Psoas muscle (tissue), 8 donors: ENCODE results near the gene SSBP4. TPM values are rescaled to one million over a fixed set of nuclear protein-coding genes. Genes with fewer than 3 reads are reported as not detected.

Experiments
- ATAC-seq, 4 donors: fragments of 200-7000 bp; cut with Tn5 transposase; one replicate each; pipeline ENCODE4 v1.9.1; 2020; ENCODE audit warnings: moderate library complexity in 3 of 4, mild to moderate bottlenecking in 2 of 4
- DNase-seq, 2 donors: peaks; one replicate each; pipeline ENCODE4 v3.0.0-alpha.2; 2020
- H3K27ac ChIP-seq: fragments of 200-600 bp; one replicate; pipeline ENCODE4 v1.8.0; 2022
- H3K27me3 ChIP-seq, 3 donors: fragments of 200-600 bp in 1 of 3; one replicate each; pipeline versions ENCODE4 v1.6.1 to v1.8.0; 2013 to 2022; ENCODE audit warnings: low read length in 2 of 3, mild to moderate bottlenecking in 2 of 3, moderate library complexity in 1 of 3; ENCODE audit not compliant: insufficient read depth in 3 of 3
- H3K36me3 ChIP-seq, 2 donors: fragments of 200-600 bp in 1 of 2; one replicate each; pipeline versions ENCODE4 v1.6.1 to v1.8.0; 2013 to 2022; ENCODE audit warnings: low read depth in 1 of 2, mild to moderate bottlenecking in 1 of 2, moderate library complexity in 1 of 2; ENCODE audit not compliant: insufficient read depth in 1 of 2
- H3K4me1 ChIP-seq: fragments of 200-600 bp; one replicate; pipeline ENCODE4 v1.8.0; 2022
- H3K4me3 ChIP-seq: fragments of 200-600 bp; one replicate; pipeline ENCODE4 v1.8.0; 2022; ENCODE audit warnings: mild to moderate bottlenecking
- H3K9me3 ChIP-seq: fragments of 200-600 bp; one replicate; pipeline ENCODE4 v1.8.0; 2022
- WGBS, 3 donors: extraction: QIAGEN DNeasy Blood & Tissue Kit; methylation state at CpG; one replicate each; pipeline versions ENCODE4 v1.1.6 to v1.1.7; 2013; 5-methylcytosine and 5-hydroxymethylcytosine counted together
- intact Hi-C, 2 donors: fragments of 100-400 bp; cut with DNase I; formaldehyde crosslinking; loops; one replicate each; pipeline versions ENCODE4 v1.11.0 to v1.14.2; 2022
- polyA plus RNA-seq, 3 donors: library from polyadenylated mRNA; stranded (reverse); fragments of 200-250 nt; gene quantifications; one replicate each; pipeline ENCODE4 v1.2.3, GENCODE V29; 2013
- total RNA-seq, 4 donors: library from RNA; stranded (reverse); fragmentation: NEBNext Ultra II Directional in 2 of 4; extraction: Animal tissue kit (Norgen Biotek cat#: 25700) in 2 of 4; gene quantifications; one replicate each; pipeline versions ENCODE4 v1.2.1 to v1.2.4, GENCODE V29; 2021 to 2023
- TF ChIP-seq, protein P1 (sequence below): fragments of 200-600 bp; IDR thresholded peaks from one replicate; pipeline ENCODE4 v1.8.0; 2022; ENCODE audit warnings: antibody characterized with exemption
- donor health status: healthy with polysubstance abuse.
- donor health status: DM: no; HTN: no; CAD: no; lungs with moderate emphysema.
- donor health status: Bipolar disorder and iron deficiency.
- donor health status: healthy.
- donor health status: DM: yes; HTN: yes; CAD: no.
- donor health status: DM: no; HTN: no; CAD: no.
- donor health status: DM: no; HTN: no; CAD: no.
- donor health status: DM: yes; HTN: yes; CAD: no.

Gene SSBP4
- total and polyA plus RNA-seq, 7 donors, result 25.8 to 46.1 (median 29.3) TPM

GRCh38 chr19:18426416-18426767 is 7.2 kb downstream of the SSBP4 start:
- intact Hi-C loops, result no loop called here
- Histone ChIP-seq H3K9me3 (no peaks in the 10 kb centered on the region), H3K27me3 (no peaks in the 10 kb centered on the region), H3K4me3 (peak overlapping the region; percentile 18), H3K27ac (peak overlapping the region; percentile 68), H3K36me3 (peaks cover 0 to 4% of the 10 kb centered on the region in 2 donors), H3K4me1 (peaks cover 48% of the 10 kb centered on the region)
- ATAC-seq (peak in 2 of 4 donors; percentile 1 to 12), DNase-seq (no peak)
- TF ChIP-seq, protein P1, sequence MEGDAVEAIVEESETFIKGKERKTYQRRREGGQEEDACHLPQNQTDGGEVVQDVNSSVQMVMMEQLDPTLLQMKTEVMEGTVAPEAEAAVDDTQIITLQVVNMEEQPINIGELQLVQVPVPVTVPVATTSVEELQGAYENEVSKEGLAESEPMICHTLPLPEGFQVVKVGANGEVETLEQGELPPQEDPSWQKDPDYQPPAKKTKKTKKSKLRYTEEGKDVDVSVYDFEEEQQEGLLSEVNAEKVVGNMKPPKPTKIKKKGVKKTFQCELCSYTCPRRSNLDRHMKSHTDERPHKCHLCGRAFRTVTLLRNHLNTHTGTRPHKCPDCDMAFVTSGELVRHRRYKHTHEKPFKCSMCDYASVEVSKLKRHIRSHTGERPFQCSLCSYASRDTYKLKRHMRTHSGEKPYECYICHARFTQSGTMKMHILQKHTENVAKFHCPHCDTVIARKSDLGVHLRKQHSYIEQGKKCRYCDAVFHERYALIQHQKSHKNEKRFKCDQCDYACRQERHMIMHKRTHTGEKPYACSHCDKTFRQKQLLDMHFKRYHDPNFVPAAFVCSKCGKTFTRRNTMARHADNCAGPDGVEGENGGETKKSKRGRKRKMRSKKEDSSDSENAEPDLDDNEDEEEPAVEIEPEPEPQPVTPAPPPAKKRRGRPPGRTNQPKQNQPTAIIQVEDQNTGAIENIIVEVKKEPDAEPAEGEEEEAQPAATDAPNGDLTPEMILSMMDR, result no peak
- 60 to 70% (median 63%) methylated on average over 5 to 8 of the region's 8 CpGs for WGBS, 3 donors

- no peaks in the 10 kb centered on the region for H3K27me3 ChIP-seq
- DNase-seq, result peak in 1 of 2 donors; percentile 57
- intact Hi-C loops, result no loop called here
- ATAC-seq, result no peak
- H3K9me3 ChIP-seq, result no peaks in the 10 kb centered on the region
- H3K27ac ChIP-seq, result no peak overlapping the region
- peaks cover 0 to 4% of the 10 kb centered on the region in 2 donors for H3K36me3 ChIP-seq
- H3K4me1 ChIP-seq, result peaks cover 47% of the 10 kb centered on the region
- WGBS, 3 donors, result 77 to 79% (median 78%) methylated on average over 16 of the region's 16 CpGs
- TF ChIP-seq, protein P1, result no peak
- H3K4me3 ChIP-seq, result no peak overlapping the region
Observed at GRCh38 chr19:18427080-18427742, 8.0 kb downstream of the SSBP4 start.

GRCh38 chr19:18427743-18428113 is 8.5 kb downstream of the SSBP4 start:
- Histone ChIP-seq H3K27me3 (no peaks in the 10 kb centered on the region), H3K27ac (no peak overlapping the region), H3K4me3 (no peak overlapping the region), H3K9me3 (no peaks in the 10 kb centered on the region), H3K36me3 (peaks cover 0 to 4% of the 10 kb centered on the region in 2 donors), H3K4me1 (peaks cover 43% of the 10 kb centered on the region)
- TF ChIP-seq, protein P1, result no peak
- ATAC-seq, result no peak
- DNase-seq, result no peak
- WGBS, 3 donors, result 83 to 85% (median 85%) methylated on average over 11 to 12 of the region's 12 CpGs
- intact Hi-C loops, result no loop called here

DNA sequence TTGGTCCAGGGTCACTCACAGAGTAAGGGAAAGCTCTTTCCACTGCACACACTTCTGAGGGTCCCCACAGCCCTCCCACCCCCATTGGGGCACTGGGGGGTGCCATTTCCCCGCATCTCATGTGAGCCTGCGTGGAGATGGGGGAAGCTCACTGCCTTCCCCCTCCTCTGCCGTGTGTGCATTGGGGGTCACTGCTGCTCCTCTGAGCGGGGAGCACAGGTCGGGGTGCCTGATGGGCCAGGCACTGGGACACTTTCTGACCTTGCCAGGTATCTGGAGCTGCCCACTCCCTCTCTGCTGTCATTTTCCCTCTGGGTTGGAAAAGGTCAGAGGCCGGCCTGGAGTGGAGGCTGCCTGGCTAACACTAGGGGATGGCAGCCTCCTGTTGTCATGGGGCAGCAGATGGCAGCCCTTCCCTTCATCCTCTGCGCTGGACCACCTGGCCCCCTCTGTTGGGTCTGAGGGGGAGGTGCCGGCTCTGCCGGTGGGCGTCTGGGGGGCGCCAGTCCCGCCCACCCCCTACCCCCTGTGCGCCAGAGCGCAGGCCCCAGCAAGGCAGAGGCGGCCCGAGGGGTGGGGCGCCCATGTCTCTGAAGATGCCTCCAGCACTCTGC is 9.1 kb downstream of the SSBP4 start:
- Histone ChIP-seq H3K4me1 (peaks cover 38% of the 10 kb centered on the region), H3K36me3 (peaks cover 0 to 4% of the 10 kb centered on the region in 2 donors), H3K27me3 (peaks cover 0 to 4% (median 0%) of the 10 kb centered on the region in 3 donors), H3K4me3 (no peak overlapping the region), H3K9me3 (no peaks in the 10 kb centered on the region), H3K27ac (no peak overlapping the region)
- ATAC-seq (no peak), DNase-seq (peak in 1 of 2 donors; percentile 50)
- WGBS, 3 donors, result 82 to 92% (median 85%) methylated on average over 10 to 17 of the region's 17 CpGs
- intact Hi-C loops, result no loop called here
- TF ChIP-seq, protein P1, result no peak
